Measurements from ENCODE around the gene SAYSD1.

Gene SAYSD1

GRCh38 chr6:39093149-39093708, 21.8 kb downstream of the SAYSD1 start:
- no peak overlapping the region for H2AFZ ChIP-seq (ENCODE audit: low read depth)
- H3K4me3 ChIP-seq (IDR thresholded peaks at IDR 0.05; ENCODE audit: insufficient read depth, low read depth, low read length): no peak overlapping the region
- H3K79me2 ChIP-seq (ENCODE audit: insufficient read depth, low read depth): no peaks in the 10 kb centered on the region
- peaks cover 17% of the 10 kb centered on the region; the same call in 1 of the 2 replicates for H3K27me3 ChIP-seq (ENCODE audit: insufficient read depth, low read depth)
- no peak overlapping the region for H3K27ac ChIP-seq
- no peak overlapping the region for H3K9ac ChIP-seq
- no peaks in the 10 kb centered on the region for H3K36me3 ChIP-seq (ENCODE audit: insufficient read depth)
- no peak overlapping the region for H3K4me2 ChIP-seq
- TF ChIP-seq CTCF (conservative IDR thresholded peaks at IDR 0.05; ENCODE audit: low read depth, low read length): no peak
- H4K20me1 ChIP-seq (ENCODE audit: insufficient read depth): no peaks in the 10 kb centered on the region
- H3K4me1 ChIP-seq (ENCODE audit: low read depth, poor library complexity, severe bottlenecking): no peaks in the 10 kb centered on the region

DNA sequence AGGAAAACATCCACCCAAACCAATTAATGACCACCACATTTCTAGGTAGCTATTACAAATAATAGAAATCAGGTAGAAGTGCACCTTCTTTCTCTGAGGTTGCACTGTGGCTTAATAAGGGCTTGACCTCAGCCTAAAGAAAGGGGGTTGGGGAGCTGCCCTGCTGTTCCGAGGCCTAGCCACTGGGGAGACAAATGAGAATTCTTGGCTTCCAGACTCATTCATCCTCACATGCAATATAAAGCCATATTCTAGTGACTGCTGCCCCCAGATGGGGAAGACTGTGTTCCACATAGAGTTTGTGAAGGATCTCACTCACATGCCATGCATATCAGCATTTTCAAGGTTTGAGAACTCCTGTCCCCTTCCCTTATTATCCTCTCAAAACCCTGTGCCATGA, 22.9 kb downstream of the SAYSD1 start:
- H3K27me3 ChIP-seq (ENCODE audit: insufficient read depth, low read depth): peaks cover 28% of the 10 kb centered on the region; the same call in 1 of the 2 replicates
- no peaks in the 10 kb centered on the region for H3K36me3 ChIP-seq (ENCODE audit: insufficient read depth)
- TF ChIP-seq CTCF (conservative IDR thresholded peaks at IDR 0.05; ENCODE audit: low read depth, low read length): no peak
- H3K27ac ChIP-seq: no peak overlapping the region
- H3K4me3 ChIP-seq (IDR thresholded peaks at IDR 0.05; ENCODE audit: insufficient read depth, low read depth, low read length): no peak overlapping the region
- no peaks in the 10 kb centered on the region for H3K79me2 ChIP-seq (ENCODE audit: insufficient read depth, low read depth)
- H3K9ac ChIP-seq: no peak overlapping the region
- no peak overlapping the region for H2AFZ ChIP-seq (ENCODE audit: low read depth)
- no peaks in the 10 kb centered on the region for H4K20me1 ChIP-seq (ENCODE audit: insufficient read depth)
- no peaks in the 10 kb centered on the region for H3K4me1 ChIP-seq (ENCODE audit: low read depth, poor library complexity, severe bottlenecking)
- H3K4me2 ChIP-seq: no peak overlapping the region

- H3K36me3 ChIP-seq (ENCODE audit: insufficient read depth): no peaks in the 10 kb centered on the region
- H3K4me1 ChIP-seq (ENCODE audit: low read depth, poor library complexity, severe bottlenecking): peaks cover 9% of the 10 kb centered on the region
- H2AFZ ChIP-seq (ENCODE audit: low read depth): no peak overlapping the region
- peaks cover 35% of the 10 kb centered on the region; the same call in 1 of the 2 replicates for H3K27me3 ChIP-seq (ENCODE audit: insufficient read depth, low read depth)
- no peaks in the 10 kb centered on the region for H3K79me2 ChIP-seq (ENCODE audit: insufficient read depth, low read depth)
- no peak for TF ChIP-seq CTCF (conservative IDR thresholded peaks at IDR 0.05; ENCODE audit: low read depth, low read length)
- no peaks in the 10 kb centered on the region for H4K20me1 ChIP-seq (ENCODE audit: insufficient read depth)
- H3K9ac ChIP-seq: no peak overlapping the region
- no peak overlapping the region for H3K4me3 ChIP-seq (IDR thresholded peaks at IDR 0.05; ENCODE audit: insufficient read depth, low read depth, low read length)
- H3K4me2 ChIP-seq: no peak overlapping the region
- no peak overlapping the region for H3K27ac ChIP-seq
These were observed 23.8 kb downstream of the SAYSD1 start for GRCh38 chr6:39091220-39091619.

DNA sequence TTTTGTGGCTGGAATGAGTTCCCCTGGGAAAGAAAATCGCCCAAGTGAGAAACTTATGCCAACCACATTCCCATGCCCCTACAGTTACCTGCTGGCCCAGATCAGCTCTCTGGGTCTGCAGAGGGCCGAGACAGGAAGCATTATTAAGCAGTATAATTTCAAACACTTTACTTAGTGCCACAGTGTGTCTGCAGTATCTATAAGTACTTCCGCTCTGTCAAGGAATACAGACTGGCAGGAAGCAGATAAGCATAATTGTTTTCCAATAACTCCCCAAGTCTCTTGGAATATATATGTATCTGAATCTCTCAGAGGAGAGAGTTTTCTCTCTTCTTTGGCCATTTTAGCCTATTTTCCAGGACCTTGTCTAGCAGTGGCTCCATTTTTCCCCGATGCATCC, 24.9 kb downstream of the SAYSD1 start:
- Histone ChIP-seq H3K27me3 (ENCODE audit: insufficient read depth, low read depth) (peaks cover 43% of the 10 kb centered on the region; the same call in 1 of the 2 replicates), H3K4me2 (no peak overlapping the region)
- no peak for TF ChIP-seq CTCF (conservative IDR thresholded peaks at IDR 0.05; ENCODE audit: low read depth, low read length)

More for the DNA sequence above, 24.9 kb downstream of the SAYSD1 start:
- no peak overlapping the region for H2AFZ ChIP-seq (ENCODE audit: low read depth)
- no peak overlapping the region for H3K9ac ChIP-seq
- H3K4me1 ChIP-seq (ENCODE audit: low read depth, poor library complexity, severe bottlenecking): peaks cover 16% of the 10 kb centered on the region
- H3K4me3 ChIP-seq (IDR thresholded peaks at IDR 0.05; ENCODE audit: insufficient read depth, low read depth, low read length): no peak overlapping the region
- no peaks in the 10 kb centered on the region for H3K79me2 ChIP-seq (ENCODE audit: insufficient read depth, low read depth)
- no peak overlapping the region for H3K27ac ChIP-seq
- H4K20me1 ChIP-seq (ENCODE audit: insufficient read depth): no peaks in the 10 kb centered on the region
- H3K36me3 ChIP-seq (ENCODE audit: insufficient read depth): no peaks in the 10 kb centered on the region
